GM12878 (cell line): ENCODE results near the gene PPCS. TPM values are rescaled to one million over a fixed set of nuclear protein-coding genes. Genes with fewer than 3 reads are reported as not detected.

Experiments used
- ATAC-seq: fragments of 200-7000 bp; cut with Tn5 transposase; 3 replicates; pipeline ENCODE4 v1.9.1; 2020; ENCODE audit warnings: mild to moderate bottlenecking, moderate library complexity
- BruUV-seq: library from RNA; stranded (reverse); fragments of 400-500 nt; replicated peaks from 2 replicates; lab custom pipeline; 2021; lab: Mats Ljungman, UMichigan
- CTCF ChIA-PET: fragments of 300-600 bp; sonication (Branson Sonifier 250); formaldehyde crosslinking; extraction: SDS; loops from one replicate; lab custom pipeline; 2021; ENCODE audit warnings: inconsistent platforms; lab: Yijun Ruan, JAX
- POLR2A ChIA-PET: fragments of 350-600 bp; formaldehyde crosslinking; extraction: SDS; loops from one replicate; lab custom pipeline; 2021; ENCODE audit warnings: inconsistent platforms; lab: Charles Lee
- RAD21 ChIA-PET: fragments of 300-600 bp; sonication (Branson Sonifier 250); formaldehyde crosslinking; loops from one replicate; lab custom pipeline; 2023; ENCODE audit warnings: antibody characterized with exemption; ENCODE audit not compliant: unreplicated experiment; lab: Charles Lee
- SMC1A ChIA-PET: fragments of 300-600 bp; sonication (Branson Sonifier 250); formaldehyde crosslinking; loops from one replicate; lab custom pipeline; 2023; ENCODE audit not compliant: unreplicated experiment, uncharacterized antibody; lab: Charles Lee
- DNase-seq: peaks from one replicate; pipeline ENCODE4 v3.0.0-alpha.2; 2011; ENCODE audit warnings: low read depth, low spot score
- FAIRE-seq: peaks from 3 replicates; lab custom pipeline; 2011; peaks lifted over from hg19 to GRCh38; lab: Jason Lieb, UNC
- H2AFZ ChIP-seq: 2 replicates; pipeline ENCODE4 v1.6.0; 2011; ENCODE audit warnings: low read depth, low read length, control low read depth; ENCODE audit not compliant: control insufficient read depth
- H3K27ac ChIP-seq: 2 replicates; pipeline ENCODE4 v1.5.1; 2011; ENCODE audit warnings: control low read depth; ENCODE audit not compliant: control insufficient read depth, insufficient read depth
- H3K27me3 ChIP-seq, 2 experiments: replicated peaks in 1 of 2; 2 replicates each; pipeline versions ENCODE4 v1.6.0 to v1.6.1; 2011; ENCODE audit warnings: low read length in 1 of 2; ENCODE audit not compliant: control insufficient read depth in 2 of 2, insufficient read depth in 2 of 2
- H3K36me3 ChIP-seq, 2 experiments: 2 replicates each; pipeline ENCODE4 v1.5.1; 2011; ENCODE audit warnings: low read length in 1 of 2; ENCODE audit not compliant: control insufficient read depth in 2 of 2, insufficient read depth in 2 of 2
- H3K4me1 ChIP-seq: 2 replicates; pipeline ENCODE4 v1.6.1; 2011; ENCODE audit warnings: mild to moderate bottlenecking, low read length, moderate library complexity, mixed read lengths; ENCODE audit not compliant: control insufficient read depth, insufficient read depth
- H3K4me2 ChIP-seq: 2 replicates; pipeline ENCODE4 v1.6.0; 2011; ENCODE audit warnings: control low read depth; ENCODE audit not compliant: control insufficient read depth, insufficient read depth
- H3K4me3 ChIP-seq: fragments of 200-600 bp; sonication (generic); 2 replicates; pipeline ENCODE4 v1.5.1; 2016
- H3K79me2 ChIP-seq: 2 replicates; pipeline ENCODE4 v1.6.0; 2011; ENCODE audit warnings: low read length; ENCODE audit not compliant: control insufficient read depth, insufficient read depth
- H3K9ac ChIP-seq: 2 replicates; pipeline ENCODE4 v1.8.0; 2011; ENCODE audit warnings: low read length, control low read depth, mixed read lengths; ENCODE audit not compliant: control insufficient read depth, insufficient read depth
- H3K9me3 ChIP-seq: replicated peaks from 3 replicates; pipeline ENCODE4 v1.5.1; 2011; ENCODE audit warnings: mild to moderate bottlenecking, low read length; ENCODE audit not compliant: control insufficient read depth, insufficient read depth
- H4K20me1 ChIP-seq: 2 replicates; pipeline ENCODE4 v1.6.0; 2011; ENCODE audit not compliant: control insufficient read depth, insufficient read depth
- ATF2 ChIP-seq: IDR thresholded peaks from 2 replicates; pipeline ENCODE4 v1.6.1; 2012; ENCODE audit warnings: low read length, inconsistent platforms
- BCL3 ChIP-seq: IDR thresholded peaks from 2 replicates; pipeline ENCODE4 v1.6.1; 2011; ENCODE audit warnings: borderline replicate concordance, low read depth, mild to moderate bottlenecking, moderate library complexity, low read length; ENCODE audit not compliant: insufficient read depth, poor library complexity, severe bottlenecking
- E4F1 ChIP-seq: fragments of 450-650 bp; IDR thresholded peaks from 2 replicates; pipeline ENCODE4 v1.6.1; 2018; ENCODE audit warnings: borderline replicate concordance, mild to moderate bottlenecking; ENCODE audit not compliant: partially characterized antibody
- MXI1 ChIP-seq: fragments of 150-350 bp; IDR thresholded peaks from 2 replicates; pipeline ENCODE4 v1.6.1; 2011; ENCODE audit warnings: low read depth, mild to moderate bottlenecking, inconsistent platforms, low read length, improper control_type of control experiment
- NR2C1 ChIP-seq: fragments of 450-650 bp; IDR thresholded peaks from 2 replicates; pipeline ENCODE4 v1.6.1; 2017; ENCODE audit warnings: antibody characterized with exemption, mild to moderate bottlenecking, moderate library complexity
- SIN3A ChIP-seq: IDR thresholded peaks from 2 replicates; pipeline ENCODE4 v1.6.1; 2012; ENCODE audit warnings: low read depth, low read length, improper control_type of control experiment
- WGBS: methylation state at CpG from one replicate; pipeline ENCODE4 v1.1.6; 2016; ENCODE audit warnings: low lambda C conversion rate; ENCODE audit not compliant: insufficient replicate concordance, insufficient coverage; ENCODE audit errors: missing lambda C conversion rate; 5-methylcytosine and 5-hydroxymethylcytosine counted together
- in situ Hi-C: fragments of 300-500 bp; cut with MboI; formaldehyde crosslinking; loops from 9 replicates; pipeline ENCODE4 v1.14.3; 2018; ENCODE audit warnings: mixed read lengths
- intact Hi-C: fragments of 100-400 bp; cut with micrococcal nuclease; formaldehyde crosslinking; loops from one replicate; pipeline ENCODE4 v1.14.2; 2022; ENCODE audit not compliant: unreplicated experiment
- polyA plus RNA-seq, 11 experiments: library from polyadenylated mRNA; depleted of rRNA in 4 of 11; unstranded in 6 of 11; stranded (reverse) in 5 of 11; fragments of >200 nt; fragmentation: Nextera tagmentation in 4 of 11; fragmentation: Illumina TruSeq in 1 of 11; extraction: Ambion mirVana in 4 of 11; extraction: Trizol in 1 of 11; gene quantifications; 1 replicate in 1 of 11; 2 replicates in 10 of 11; pipeline versions ENCODE4 v1.2.1 to v1.2.3, GENCODE V29; 2011 to 2016; ENCODE audit warnings: inconsistent platforms in 2 of 11, missing spikeins in 2 of 11, low read depth in 1 of 11
- total RNA-seq, 4 experiments: library from RNA; depleted of rRNA in 3 of 4; stranded (reverse); fragments of >200 nt in 3 of 4; fragmentation: Illumina TruSeq in 1 of 4; extraction: Trizol in 1 of 4; gene quantifications; 2 replicates each; pipeline versions ENCODE4 v1.2.1 to v1.2.3, GENCODE V29; 2013 to 2021

Gene PPCS
- total and polyA plus RNA-seq, 10 of the 15 experiments (the other 5 are each of a cell fraction or from before 2014, with no cell fraction given): 35.6 to 79.4 (median 51.9) TPM

- Histone ChIP-seq H3K79me2 (no peaks in the 10 kb centered on the region), H3K36me3 (no peaks in the 10 kb centered on the region), H2AFZ (no peak overlapping the region), H3K9ac (no peak overlapping the region), H4K20me1 (peaks cover 2% of the 10 kb centered on the region; the same call in 1 of the 2 replicates), H3K27me3 (no peaks in the 10 kb centered on the region), H3K4me1 (no peaks in the 10 kb centered on the region), H3K4me2 (no peak overlapping the region), H3K4me3 (no peak overlapping the region), H3K27ac (no peak overlapping the region), H3K9me3 (no peaks in the 10 kb centered on the region)
- ATAC-seq (no peak), DNase-seq (no peak), FAIRE-seq (no peak)
- 56% methylated on average over 2 of the region's 2 CpGs for WGBS
- SMC1A ChIA-PET: no interaction called here
- POLR2A ChIA-PET: no interaction called here
- CTCF ChIA-PET: interaction anchor here (0.5 kb wide), 1 partner anchor 626 kb away, joined by 3 read pairs; no protein-coding TSS in a partner anchor
- no TSS peak for BruUV-seq
- peak; percentile 45 for TF ChIP-seq BCL3
- TF ChIP-seq NR2C1: no peak
- intact Hi-C loops: no loop called here
- RAD21 ChIA-PET: no interaction called here
- in situ Hi-C loops: no loop called here
These were observed 16.4 kb upstream of the PPCS start for GRCh38 chr1:42439940-42440339.

GRCh38 chr1:42442662-42443061, 13.7 kb upstream of the PPCS start:
- Histone ChIP-seq H3K79me2 (no peaks in the 10 kb centered on the region), H4K20me1 (no peaks in the 10 kb centered on the region), H3K4me2 (no peak overlapping the region), H3K9ac (no peak overlapping the region), H3K4me3 (no peak overlapping the region), H3K9me3 (no peaks in the 10 kb centered on the region), H3K4me1 (no peaks in the 10 kb centered on the region), H3K27ac (no peak overlapping the region), H3K27me3 (no peaks in the 10 kb centered on the region), H2AFZ (no peak overlapping the region), H3K36me3 (no peaks in the 10 kb centered on the region)
- in situ Hi-C loops: no loop called here
- CTCF ChIA-PET: no interaction called here
- SMC1A ChIA-PET: no interaction called here
- DNase-seq (no peak), ATAC-seq (no peak), FAIRE-seq (no peak)
- 0% methylated on average over 2 of the region's 2 CpGs for WGBS
- intact Hi-C loops: no loop called here
- TF ChIP-seq ATF2 (no peak), MXI1 (no peak), E4F1 (no peak), SIN3A (no peak)
- POLR2A ChIA-PET: no interaction called here
- RAD21 ChIA-PET: no interaction called here
- no TSS peak for BruUV-seq
